Inflammatory macrophage treated with lipopolysaccharide for 4 hours (primary cell): ENCODE data around the gene AP4E1.
A peak's percentile ranks its signal among the peaks of the same experiment; 100 is the strongest.
"Not testable (repeated sequence)": the region's sequence is repeated elsewhere in the genome, so short reads cannot be mapped to it uniquely, and the experiment has no call there.

Experiments used
- DNase-seq: peaks from one replicate; pipeline ENCODE4 v3.0.0-alpha.2; 2020

The AP4E1 gene

DNA sequence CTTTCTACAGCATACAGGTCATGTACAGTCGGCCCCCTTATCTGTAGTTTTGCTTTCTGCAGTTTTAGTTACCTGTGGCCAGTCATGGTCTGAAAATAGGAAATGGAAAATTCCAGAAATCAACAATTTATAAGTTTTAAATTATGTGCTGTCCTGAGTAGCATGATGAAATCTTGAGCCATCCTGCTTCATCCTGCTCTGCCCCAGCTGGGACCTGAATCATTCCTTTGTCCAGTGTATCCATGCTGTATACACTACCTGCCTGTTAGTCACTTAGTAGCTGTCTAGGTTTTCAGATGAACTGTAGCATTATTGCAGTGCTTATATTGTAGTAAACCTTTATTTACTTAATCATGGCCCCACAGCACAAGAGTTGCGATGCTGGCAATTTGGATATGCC lies 44.8 kb downstream of the AP4E1 start:
- DNase-seq: no peak

GRCh38 chr15:50954837-50955236 lies 46.4 kb downstream of the AP4E1 start:
- DNase-seq: not testable (repeated sequence)

GRCh38 chr15:50959717-50960116 lies 51.2 kb downstream of the AP4E1 start:
- no peak for DNase-seq

GRCh38 chr15:50964075-50964474 lies 55.6 kb downstream of the AP4E1 start:
- no peak for DNase-seq

DNA sequence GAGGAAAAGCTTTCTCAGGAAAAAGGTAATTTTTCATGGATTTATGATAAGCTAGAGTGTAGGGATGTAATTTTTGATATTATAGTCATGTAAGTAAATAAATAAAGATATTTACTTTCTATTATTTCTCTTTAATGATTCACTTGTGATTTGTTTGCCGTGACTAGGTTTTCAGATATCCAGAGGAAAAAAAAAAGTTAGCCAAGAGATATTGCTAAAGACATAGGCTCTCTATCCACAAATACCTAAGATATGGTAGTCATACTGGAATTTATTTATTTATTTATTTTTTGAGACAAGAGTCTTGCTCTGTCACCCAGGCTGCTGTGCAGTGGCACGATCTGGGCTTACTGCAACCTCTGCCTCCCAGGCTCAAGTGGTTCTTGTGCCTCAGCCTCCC lies 59.9 kb downstream of the AP4E1 start:
- DNase-seq: no peak

DNA sequence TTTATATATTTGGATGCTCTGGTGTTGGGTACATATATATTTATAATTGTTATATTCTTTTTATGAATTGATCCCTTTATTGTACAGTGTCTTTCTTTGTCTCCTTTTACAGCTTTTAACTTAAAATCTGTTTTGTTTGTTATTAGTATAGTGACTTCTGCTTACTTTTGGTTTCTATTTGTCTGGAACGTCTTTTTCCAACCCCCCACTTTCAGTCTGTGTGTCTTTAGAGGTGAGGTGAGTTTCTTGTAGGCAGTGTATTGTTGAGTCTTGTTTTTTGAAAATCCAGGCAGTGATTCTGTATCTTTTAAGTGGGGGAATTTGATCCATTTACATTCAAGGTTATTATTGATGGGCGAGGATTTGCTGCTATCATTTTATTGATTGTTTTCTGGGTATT lies 62.0 kb downstream of the AP4E1 start:
- no peak for DNase-seq

DNA sequence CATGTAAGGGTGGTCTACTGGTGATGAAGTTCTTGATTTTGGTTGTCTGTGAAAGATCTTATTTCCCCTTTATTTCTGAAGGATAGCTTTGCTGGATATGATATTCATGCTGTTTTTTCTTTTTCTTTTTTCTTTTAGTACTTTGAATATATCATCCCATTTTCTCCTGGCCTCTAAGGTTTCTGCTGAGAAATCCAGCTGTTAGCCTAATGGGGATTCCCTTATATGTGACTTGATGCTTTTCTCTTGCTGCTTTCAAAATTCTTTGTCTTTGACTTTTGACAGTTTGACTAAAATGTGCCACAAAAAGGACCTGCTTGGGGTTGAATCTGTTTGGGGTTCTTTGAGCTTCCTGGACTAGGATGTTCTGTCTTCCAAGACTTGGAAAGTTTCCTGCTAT lies 62.6 kb downstream of the AP4E1 start:
- no peak for DNase-seq

DNA sequence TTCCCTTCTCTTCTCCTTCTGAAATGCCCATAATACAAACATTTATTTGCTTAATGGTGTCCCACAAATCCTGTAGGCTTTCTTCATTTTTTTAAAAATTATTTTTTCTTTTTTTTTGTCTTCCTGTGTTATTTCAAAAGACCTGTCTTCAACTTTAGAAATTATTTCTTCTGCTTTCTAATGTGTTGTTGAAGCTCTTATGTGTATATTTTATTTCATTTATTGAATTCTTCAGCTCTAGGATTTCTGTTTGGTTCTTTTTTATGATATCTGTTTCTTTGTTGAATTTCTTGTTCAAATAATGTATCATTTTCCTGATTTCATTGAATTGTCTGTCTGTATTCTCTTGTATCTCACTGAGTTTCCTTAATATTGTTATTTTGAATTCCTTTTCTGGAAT lies 63.1 kb downstream of the AP4E1 start:
- no peak for DNase-seq

DNA sequence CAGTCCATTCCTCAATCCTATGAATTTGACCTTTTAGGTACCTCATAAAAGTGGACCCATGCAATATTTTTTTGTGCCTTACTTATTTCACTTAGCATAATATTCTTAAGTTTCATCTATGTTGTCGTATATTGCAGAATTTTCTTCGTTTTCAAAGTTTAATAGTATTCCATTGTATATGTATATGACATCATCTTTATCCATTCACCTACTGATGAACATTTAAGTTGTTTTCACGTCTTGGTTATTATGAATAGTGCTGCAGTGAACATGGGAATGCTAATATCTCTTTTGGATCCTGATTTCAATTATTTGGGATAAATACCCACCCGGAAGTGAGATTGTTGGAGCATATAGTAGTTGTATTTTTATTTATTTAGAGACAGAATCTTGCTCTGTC lies 65.1 kb downstream of the AP4E1 start:
- no peak for DNase-seq

DNA sequence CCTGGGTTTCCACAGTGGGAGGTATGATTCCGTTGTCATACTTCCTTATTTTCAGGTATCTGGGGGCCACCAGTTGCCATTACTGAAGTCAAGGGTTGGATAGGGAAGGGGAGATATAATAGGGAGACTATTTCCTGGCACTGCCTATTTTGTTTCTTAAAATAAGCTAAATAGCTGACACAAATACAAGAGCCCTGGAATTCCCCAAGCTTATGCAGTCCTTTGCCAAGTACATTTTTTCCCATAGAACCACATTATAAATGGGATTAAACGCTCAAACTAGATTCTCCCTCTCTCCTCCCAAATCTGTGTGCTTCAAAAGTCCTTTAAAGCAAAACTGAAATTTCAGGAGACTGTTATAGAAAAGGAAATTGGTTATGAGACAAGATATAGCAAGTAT lies 68.7 kb downstream of the AP4E1 start:
- DNase-seq: no peak

GRCh38 chr15:50978580-50978979 lies 70.1 kb downstream of the AP4E1 start:
- DNase-seq: no peak

DNA sequence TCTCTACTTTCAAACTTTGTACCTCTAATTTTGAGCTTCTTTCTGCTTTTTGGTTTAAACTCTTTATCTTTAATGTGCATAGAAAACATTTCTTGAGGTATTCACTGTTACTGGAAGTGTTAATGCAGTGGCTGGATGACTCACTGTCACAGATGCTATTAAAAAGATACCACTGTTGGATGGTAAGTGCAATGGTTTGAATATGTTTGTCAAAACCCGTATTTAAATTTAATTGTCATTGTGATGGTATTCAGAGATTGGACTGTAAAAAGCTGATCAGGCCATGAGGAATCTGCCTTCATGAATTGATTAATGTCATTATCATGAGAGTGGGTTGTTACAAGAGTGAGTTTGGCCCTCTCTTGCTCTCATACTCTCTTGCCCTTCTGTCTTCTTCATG lies 70.6 kb downstream of the AP4E1 start:
- no peak for DNase-seq

GRCh38 chr15:50993598-50993997 lies 85.1 kb downstream of the AP4E1 start:
- DNase-seq: no peak

GRCh38 chr15:50996641-50997040 lies 88.2 kb downstream of the AP4E1 start:
- no peak for DNase-seq

DNA sequence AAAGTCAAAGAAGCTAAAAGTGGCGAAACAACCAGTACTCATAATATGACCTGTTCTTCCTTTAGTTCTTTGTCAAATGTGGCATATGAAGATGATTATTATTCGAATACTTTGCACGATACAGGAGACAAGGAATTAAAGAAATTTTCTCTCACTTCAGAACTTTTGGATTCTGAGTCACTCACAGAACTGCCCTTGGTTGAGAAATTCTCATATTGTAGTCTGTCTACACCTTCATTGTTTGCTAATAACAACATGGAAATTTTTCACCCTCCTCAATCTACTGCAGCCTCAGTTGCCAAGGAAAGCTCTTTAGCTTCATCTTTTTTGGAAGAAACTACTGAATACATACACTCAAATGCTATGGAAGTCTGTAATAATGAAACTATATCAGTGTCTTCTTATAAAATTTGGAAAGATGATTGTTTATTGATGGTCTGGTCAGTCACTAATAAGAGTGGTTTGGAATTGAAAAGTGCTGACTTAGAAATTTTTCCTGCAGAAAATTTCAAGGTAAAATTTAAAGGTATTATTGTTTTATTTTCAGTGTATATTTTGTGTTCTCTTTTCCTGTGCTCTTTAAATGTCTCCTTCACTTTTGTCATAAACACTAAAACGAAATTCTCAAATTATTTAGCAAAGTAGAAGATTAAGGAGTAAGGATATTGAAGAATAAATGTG lies 89.0 kb downstream of the AP4E1 start:
- no peak for DNase-seq

DNA sequence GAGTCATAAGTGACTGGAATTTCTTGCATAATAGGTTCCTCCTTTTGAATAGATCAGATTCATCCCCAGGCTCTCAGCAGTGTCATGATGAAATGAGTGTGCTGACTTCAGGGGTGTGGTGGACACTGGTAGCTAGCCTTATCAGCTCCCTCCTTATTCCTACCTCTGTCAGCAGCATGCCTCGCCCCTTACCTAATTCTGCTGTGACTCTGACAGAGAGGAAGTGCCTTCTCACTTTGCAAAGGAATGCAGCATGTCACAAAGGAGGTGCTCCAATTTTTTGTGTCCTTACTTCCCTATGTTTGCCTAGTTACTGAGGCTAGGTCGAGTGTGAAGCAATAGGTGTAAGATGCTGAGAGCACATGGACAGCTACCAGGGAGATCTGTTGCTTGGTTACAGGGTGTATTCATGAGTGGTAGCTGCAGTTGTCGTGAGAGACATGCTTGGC lies 95.6 kb downstream of the AP4E1 start:
- DNase-seq: peak; percentile 91

- DNase-seq: no peak
Observed at GRCh38 chr15:51006336-51006985, 98.0 kb downstream of the AP4E1 start.

GRCh38 chr15:51007131-51007666 lies 98.7 kb downstream of the AP4E1 start:
- no peak for DNase-seq

DNA sequence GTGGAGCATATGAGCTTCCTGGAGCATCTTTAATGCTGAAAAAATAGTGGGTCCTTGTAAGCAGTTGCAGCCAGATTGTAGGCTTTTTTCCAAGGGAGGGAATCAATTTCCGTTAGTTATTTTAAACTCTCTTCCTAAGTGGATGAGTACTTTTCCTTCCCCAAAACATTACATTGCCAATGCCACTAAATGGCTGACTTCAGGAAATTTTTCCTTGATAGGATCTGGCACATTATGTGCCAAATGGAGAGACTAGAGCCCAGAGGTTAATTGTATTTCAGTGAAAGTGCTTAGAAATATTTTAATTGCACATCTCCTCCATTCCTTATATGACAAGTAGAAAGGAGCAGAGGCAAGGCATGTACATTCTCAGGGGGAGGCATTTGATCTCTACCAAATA lies 102.7 kb downstream of the AP4E1 start:
- DNase-seq: no peak

- no peak for DNase-seq
Observed at GRCh38 chr15:51016615-51017014, 108.1 kb downstream of the AP4E1 start.

DNA sequence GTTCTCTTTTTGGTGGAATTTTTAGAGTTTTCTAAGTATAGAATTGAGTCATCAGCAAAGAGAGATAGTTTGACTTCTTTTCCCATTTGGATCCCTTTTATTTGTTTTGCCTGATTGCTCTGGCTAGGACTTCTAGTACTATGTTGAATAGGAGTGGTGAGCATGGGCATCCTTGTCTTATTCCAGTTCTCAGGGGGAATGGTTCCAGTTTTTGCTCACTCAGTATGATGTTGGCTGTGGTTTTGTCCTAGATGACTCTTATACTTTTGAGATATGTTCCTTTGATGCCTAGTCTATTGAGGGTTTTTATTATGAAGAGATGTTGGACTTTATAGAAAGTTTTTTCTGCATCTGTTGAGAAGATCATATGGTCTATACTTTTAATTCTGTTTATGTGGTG lies 113.7 kb downstream of the AP4E1 start:
- no peak for DNase-seq

DNA sequence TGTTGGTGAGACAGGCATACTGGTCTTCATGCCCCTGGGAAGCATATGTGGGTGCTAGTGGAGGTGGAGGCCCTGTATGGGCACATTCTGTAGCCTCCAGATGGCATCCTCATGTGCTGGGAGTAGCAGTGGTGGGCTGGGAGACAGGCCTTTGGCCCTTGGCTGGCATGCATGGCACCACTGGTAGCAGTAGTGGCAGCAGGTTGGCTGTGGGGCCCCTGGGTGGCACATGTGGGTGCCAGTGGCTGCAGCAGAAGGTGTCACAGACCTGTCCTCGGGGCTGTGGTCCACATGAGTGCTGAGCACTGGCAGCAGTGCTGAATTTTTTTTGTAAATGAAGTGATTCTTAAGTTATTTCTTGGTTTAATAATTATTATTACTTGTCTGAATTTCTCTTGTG lies 115.0 kb downstream of the AP4E1 start:
- DNase-seq: no peak

- DNase-seq: no peak
Observed at GRCh38 chr15:51024735-51025453, 116.4 kb downstream of the AP4E1 start.

GRCh38 chr15:51025454-51025846 lies 117.0 kb downstream of the AP4E1 start:
- DNase-seq: no peak
